ENCODE measurements around the gene PAX5. TPM values are rescaled to one million over a fixed set of nuclear protein-coding genes. Genes with fewer than 3 reads are reported as not detected.

The PAX5 gene
- polyA plus RNA-seq, 1 donor from 2014 or later, result not detected

DNA sequence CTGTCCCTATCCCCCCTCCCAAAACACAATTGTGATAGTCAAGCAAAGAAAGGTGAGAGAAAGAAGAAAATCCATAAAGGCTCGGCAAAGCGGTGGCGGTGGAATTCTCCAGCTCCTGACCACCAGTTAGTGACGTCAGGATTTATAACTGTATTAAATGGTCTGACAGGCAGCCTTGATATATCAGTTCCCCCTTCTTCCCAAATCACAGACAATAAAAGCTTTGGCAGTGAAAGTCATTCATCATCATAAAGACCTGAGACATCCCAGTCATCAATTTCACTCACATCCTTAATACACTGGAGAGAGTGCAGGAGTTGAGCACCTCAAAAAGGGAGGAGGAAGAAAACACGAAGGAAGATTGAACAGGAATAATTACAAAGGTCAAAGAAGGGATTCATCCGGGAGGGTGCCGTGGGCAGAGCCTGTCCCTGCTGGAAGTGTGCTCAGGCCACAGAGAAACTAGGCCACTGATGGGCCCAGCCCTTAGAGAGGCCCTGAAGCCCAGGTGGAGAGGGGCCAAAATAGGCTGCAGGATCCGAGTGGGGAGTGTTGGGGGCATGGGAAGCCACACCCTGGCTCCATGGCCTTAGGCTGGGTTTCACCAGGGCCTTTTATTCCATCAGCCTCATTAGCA, 131.9 kb downstream of the PAX5 start:
- no peak overlapping the region for H3K27ac ChIP-seq (ENCODE audit: low read length)
- no peak overlapping the region for H3K4me2 ChIP-seq (ENCODE audit: low read length)
- TF ChIP-seq POLR2AphosphoS5 (IDR thresholded peaks at IDR 0.05) (no peak), MXI1 (conservative IDR thresholded peaks at IDR 0.05; ENCODE audit: poor library complexity, severe bottlenecking) (no peak), EP300 (conservative IDR thresholded peaks at IDR 0.05; ENCODE audit: poor library complexity, severe bottlenecking) (no peak)
- no peak overlapping the region for H2AFZ ChIP-seq (ENCODE audit: low read depth, low read length)
- no peaks in the 10 kb centered on the region for H3F3A ChIP-seq (ENCODE audit: insufficient read depth, low read length, poor library complexity, severe bottlenecking)
- H3K9me3 ChIP-seq (ENCODE audit: low read length), result no peaks in the 10 kb centered on the region
- H4K20me1 ChIP-seq (ENCODE audit: insufficient read depth), result no peaks in the 10 kb centered on the region
- no peak overlapping the region for H3K9ac ChIP-seq (ENCODE audit: low read length)
- no peaks in the 10 kb centered on the region for H3K9me2 ChIP-seq (ENCODE audit: insufficient read depth, low read length)
- no peaks in the 10 kb centered on the region for H3K36me3 ChIP-seq (ENCODE audit: insufficient read depth, low read length)
- H3K4me3 ChIP-seq (ENCODE audit: low read length), result no peak overlapping the region
- H3K27me3 ChIP-seq (ENCODE audit: insufficient read depth, low read depth, low read length), result no peaks in the 10 kb centered on the region
- no peaks in the 10 kb centered on the region for H3K79me2 ChIP-seq (replicated peaks; ENCODE audit: insufficient read depth, low read length)

DNA sequence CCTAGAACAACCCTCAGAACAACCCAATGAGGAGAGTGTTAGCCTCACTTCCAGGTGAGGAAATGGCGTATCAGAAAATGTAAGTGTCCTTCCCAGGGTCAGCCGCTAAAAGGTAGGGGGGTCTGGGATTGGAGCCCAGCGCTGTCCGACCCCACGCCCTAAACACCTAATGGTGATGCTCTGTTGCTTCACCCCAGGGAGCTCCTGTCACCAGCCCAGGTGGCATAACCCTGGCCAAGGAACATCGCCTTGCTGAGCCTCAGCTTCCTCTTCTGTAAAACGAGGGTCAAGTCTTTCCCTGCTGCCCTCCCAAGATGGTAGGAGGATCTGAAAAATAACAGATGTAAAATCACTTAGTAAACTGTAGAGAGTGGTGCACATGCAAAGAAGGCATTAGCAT, 132.5 kb downstream of the PAX5 start:
- Histone ChIP-seq H3K36me3 (ENCODE audit: insufficient read depth, low read length) (no peaks in the 10 kb centered on the region), H3K9ac (ENCODE audit: low read length) (no peak overlapping the region), H3K4me3 (ENCODE audit: low read length) (no peak overlapping the region), H3K9me2 (ENCODE audit: insufficient read depth, low read length) (no peaks in the 10 kb centered on the region), H2AFZ (ENCODE audit: low read depth, low read length) (no peak overlapping the region), H4K20me1 (ENCODE audit: insufficient read depth) (no peaks in the 10 kb centered on the region), H3K4me2 (ENCODE audit: low read length) (no peak overlapping the region), H3K9me3 (ENCODE audit: low read length) (no peaks in the 10 kb centered on the region), H3F3A (ENCODE audit: insufficient read depth, low read length, poor library complexity, severe bottlenecking) (no peaks in the 10 kb centered on the region), H3K27me3 (ENCODE audit: insufficient read depth, low read depth, low read length) (no peaks in the 10 kb centered on the region), H3K27ac (ENCODE audit: low read length) (no peak overlapping the region), H3K79me2 (replicated peaks; ENCODE audit: insufficient read depth, low read length) (no peaks in the 10 kb centered on the region)
- TF ChIP-seq TAF1 (IDR thresholded peaks at IDR 0.05; ENCODE audit: low read depth), result no peak
- no peak for TF ChIP-seq EP300 (conservative IDR thresholded peaks at IDR 0.05; ENCODE audit: poor library complexity, severe bottlenecking)
- no peak for TF ChIP-seq POLR2AphosphoS5 (IDR thresholded peaks at IDR 0.05)
- TF ChIP-seq RAD21 (conservative IDR thresholded peaks at IDR 0.05), result no peak
- TF ChIP-seq REST (IDR thresholded peaks at IDR 0.05; ENCODE audit: borderline replicate concordance), result no peak
- TF ChIP-seq MXI1 (conservative IDR thresholded peaks at IDR 0.05; ENCODE audit: poor library complexity, severe bottlenecking), result no peak
- no peak for TF ChIP-seq EZH2 (IDR thresholded peaks at IDR 0.05; ENCODE audit: borderline replicate concordance, insufficient read depth, low read length, poor library complexity, severe bottlenecking)

GRCh38 chr9:36900856-36901220, 133.2 kb downstream of the PAX5 start:
- Histone ChIP-seq H3K27me3 (ENCODE audit: insufficient read depth, low read depth, low read length) (no peaks in the 10 kb centered on the region), H4K20me1 (ENCODE audit: insufficient read depth) (no peaks in the 10 kb centered on the region), H3K36me3 (ENCODE audit: insufficient read depth, low read length) (no peaks in the 10 kb centered on the region), H2AFZ (ENCODE audit: low read depth, low read length) (no peak overlapping the region), H3K9ac (ENCODE audit: low read length) (no peak overlapping the region), H3K4me3 (ENCODE audit: low read length) (no peak overlapping the region), H3K9me2 (ENCODE audit: insufficient read depth, low read length) (no peaks in the 10 kb centered on the region), H3K79me2 (replicated peaks; ENCODE audit: insufficient read depth, low read length) (no peaks in the 10 kb centered on the region), H3K27ac (ENCODE audit: low read length) (no peak overlapping the region), H3K9me3 (ENCODE audit: low read length) (no peaks in the 10 kb centered on the region), H3K4me2 (ENCODE audit: low read length) (no peak overlapping the region), H3F3A (ENCODE audit: insufficient read depth, low read length, poor library complexity, severe bottlenecking) (no peaks in the 10 kb centered on the region)
- no peak for TF ChIP-seq MXI1 (conservative IDR thresholded peaks at IDR 0.05; ENCODE audit: poor library complexity, severe bottlenecking)
- TF ChIP-seq, protein P1, sequence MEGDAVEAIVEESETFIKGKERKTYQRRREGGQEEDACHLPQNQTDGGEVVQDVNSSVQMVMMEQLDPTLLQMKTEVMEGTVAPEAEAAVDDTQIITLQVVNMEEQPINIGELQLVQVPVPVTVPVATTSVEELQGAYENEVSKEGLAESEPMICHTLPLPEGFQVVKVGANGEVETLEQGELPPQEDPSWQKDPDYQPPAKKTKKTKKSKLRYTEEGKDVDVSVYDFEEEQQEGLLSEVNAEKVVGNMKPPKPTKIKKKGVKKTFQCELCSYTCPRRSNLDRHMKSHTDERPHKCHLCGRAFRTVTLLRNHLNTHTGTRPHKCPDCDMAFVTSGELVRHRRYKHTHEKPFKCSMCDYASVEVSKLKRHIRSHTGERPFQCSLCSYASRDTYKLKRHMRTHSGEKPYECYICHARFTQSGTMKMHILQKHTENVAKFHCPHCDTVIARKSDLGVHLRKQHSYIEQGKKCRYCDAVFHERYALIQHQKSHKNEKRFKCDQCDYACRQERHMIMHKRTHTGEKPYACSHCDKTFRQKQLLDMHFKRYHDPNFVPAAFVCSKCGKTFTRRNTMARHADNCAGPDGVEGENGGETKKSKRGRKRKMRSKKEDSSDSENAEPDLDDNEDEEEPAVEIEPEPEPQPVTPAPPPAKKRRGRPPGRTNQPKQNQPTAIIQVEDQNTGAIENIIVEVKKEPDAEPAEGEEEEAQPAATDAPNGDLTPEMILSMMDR (IDR thresholded peaks at IDR 0.05; ENCODE audit: poor library complexity, severe bottlenecking), result no peak
- TF ChIP-seq TAF1 (IDR thresholded peaks at IDR 0.05; ENCODE audit: low read depth), result no peak
- TF ChIP-seq SMC3 (conservative IDR thresholded peaks at IDR 0.05; ENCODE audit: poor library complexity), result no peak
- TF ChIP-seq REST (IDR thresholded peaks at IDR 0.05; ENCODE audit: borderline replicate concordance), result no peak
- no peak for TF ChIP-seq POLR2AphosphoS5 (IDR thresholded peaks at IDR 0.05)
